ENCODE results near the gene CHST12.
"Not testable (repeated sequence)": the region's sequence is repeated elsewhere in the genome, so short reads cannot be mapped to it uniquely, and the experiment has no call there.

The CHST12 gene

DNA sequence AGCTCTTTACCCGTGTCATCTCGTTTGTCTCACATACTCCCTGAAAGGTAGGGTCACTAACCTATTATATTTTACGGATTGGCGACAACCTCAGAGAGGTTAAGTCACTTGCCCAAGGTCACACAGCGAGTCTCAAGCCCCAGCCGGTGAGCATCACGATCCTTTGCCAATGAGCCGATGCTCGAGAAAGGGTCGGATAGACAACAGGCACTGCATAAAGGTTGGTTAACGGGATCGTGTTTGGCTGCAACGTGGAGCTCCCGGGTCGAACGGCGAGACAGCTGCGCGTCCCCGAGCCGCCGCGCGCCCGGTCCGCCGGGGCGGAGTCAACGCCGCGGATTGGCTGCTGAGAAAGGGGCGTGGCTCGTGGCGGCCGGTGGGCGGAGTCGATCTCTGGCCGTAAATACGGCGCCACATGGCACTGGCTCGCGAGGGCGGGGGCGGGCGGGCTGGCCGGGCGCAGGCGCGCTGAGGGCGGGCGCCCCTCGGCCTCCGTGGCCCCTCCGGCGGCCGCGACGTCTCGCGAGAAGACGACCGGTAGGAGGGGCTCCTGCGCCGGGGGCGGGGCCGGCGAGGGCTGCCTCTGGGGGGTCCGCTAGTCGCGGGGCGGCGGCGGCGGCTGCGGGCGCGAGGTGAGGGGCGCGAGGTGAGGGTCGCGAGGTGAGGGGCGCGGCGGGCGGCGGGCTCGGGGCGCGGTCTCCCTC lies at the start of gene CHST12:
TSS of gene CHST12 (plus strand) at position 598 of the 704 bp plus-strand sequence. CDS start 29,029 bp downstream, outside the sequence.
- peak; percentile 90 to 92 for DNase-seq

DNA sequence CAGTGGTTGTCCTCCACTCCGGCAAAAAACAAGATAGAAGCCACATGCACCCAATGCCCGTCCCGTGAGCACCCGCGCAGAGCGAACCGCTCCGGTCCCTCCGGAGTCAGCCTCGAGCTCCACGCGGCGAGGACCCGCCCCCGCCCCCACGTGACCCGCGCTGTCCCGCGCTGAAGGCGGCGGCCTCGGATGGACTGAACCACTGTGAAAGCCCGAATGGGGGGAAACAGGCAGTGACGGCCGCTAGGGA lies 49.5 kb upstream of the CHST12 start:
- DNase-seq: peak; percentile 89 to 90

DNA sequence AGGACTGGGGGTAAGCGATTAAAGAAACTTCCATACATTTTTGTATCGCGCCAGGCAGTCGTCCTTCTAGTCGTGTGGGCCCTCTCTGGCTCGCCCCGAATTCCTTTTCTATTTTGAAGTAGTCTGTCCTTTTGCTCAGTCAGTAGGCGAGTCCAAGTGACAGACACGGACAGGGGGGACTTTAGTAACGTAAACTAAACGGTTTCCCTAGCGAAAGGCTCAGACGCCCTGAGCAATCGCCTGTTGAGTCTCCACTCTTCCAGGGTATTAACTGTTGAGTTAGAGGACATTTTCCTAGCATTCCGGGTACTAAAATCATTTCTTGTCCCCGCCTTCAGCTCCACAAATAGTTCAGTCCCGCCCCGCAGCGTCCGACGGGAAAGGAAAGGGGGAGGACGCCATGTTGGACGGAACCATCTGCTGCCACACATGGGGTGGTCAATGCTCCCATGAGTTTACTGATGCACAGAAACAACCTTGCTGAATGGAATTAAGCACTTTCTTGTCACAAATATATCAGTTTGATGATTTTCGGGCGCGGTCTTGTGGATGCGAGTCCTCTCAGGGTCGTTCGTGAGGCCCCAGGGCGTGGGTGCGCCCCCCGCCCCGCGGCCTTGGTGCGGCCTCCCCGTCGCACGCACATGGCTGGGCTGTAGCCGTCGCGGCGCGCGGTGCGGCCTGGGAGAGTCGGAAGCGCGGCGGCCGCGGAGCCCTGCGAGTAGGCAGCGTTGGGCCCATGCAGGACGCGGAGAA lies 49.0 kb upstream of the CHST12 start, which contains the start of gene EIF3B:
TSS of gene EIF3B (plus strand) at position 642 of the 753 bp plus-strand sequence. CDS start at position 737, 95 bp downstream.
- DNase-seq: peak; percentile 82 to 85

DNA sequence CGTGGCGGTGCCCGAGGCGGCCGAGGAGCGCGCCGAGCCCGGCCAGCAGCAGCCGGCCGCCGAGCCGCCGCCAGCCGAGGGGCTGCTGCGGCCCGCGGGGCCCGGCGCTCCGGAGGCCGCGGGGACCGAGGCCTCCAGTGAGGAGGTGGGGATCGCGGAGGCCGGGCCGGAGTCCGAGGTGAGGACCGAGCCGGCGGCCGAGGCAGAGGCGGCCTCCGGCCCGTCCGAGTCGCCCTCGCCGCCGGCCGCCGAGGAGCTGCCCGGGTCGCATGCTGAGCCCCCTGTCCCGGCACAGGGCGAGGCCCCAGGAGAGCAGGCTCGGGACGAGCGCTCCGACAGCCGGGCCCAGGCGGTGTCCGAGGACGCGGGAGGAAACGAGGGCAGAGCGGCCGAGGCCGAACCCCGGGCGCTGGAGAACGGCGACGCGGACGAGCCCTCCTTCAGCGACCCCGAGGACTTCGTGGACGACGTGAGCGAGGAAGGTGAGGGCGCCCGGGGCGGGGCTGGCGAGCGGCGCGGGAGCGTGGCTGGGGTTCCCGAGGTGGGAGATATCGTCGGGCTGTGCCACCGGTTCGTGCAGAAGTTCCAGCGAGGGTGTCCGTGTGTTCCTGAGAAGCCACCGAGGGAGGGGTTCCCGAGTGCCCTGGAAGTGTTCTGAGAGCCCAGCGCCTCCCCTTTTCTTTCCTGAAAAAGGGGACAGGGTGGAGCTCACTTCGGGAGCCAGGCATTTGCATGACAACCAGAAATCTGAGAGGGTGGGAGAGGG lies 48.3 kb upstream of the CHST12 start:
- peak in 1 of 2 experiments; percentile 39 for DNase-seq

DNA sequence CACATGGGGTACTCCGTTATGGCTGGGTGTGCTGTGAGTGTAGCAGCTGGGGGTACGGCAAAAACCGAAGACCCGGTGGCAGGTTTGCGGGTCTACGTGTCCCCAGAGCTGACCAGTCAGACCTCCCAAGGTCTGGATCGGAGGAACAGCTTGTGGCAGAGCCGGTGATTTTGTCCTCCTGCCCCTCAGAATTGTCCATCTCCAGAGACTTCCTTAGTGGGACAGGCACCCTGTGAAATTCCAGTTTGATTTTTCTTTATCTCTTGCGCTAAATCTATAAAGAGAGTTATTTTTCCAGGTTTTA lies 47.8 kb upstream of the CHST12 start:
- DNase-seq: no peak

DNA sequence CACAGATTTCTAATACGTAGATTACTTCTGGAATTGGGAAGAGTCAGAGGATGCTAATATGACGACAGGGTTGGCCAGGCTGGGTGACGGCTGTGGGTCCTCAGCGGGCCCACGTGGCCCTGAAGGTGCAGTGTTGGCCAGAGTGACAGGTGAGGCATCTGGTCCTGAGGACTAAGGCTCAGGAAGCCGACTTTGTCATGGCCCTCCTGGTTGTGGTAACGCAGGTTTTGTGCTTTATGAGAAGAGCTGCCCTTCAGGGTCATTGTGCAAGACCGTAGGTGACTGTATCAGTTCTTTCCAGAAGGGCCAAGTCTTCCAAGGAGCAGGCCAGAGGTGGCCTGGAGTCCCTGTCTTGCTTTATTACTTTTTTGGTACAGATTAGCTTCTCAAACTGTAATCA lies 46.2 kb upstream of the CHST12 start:
- DNase-seq: no peak

DNA sequence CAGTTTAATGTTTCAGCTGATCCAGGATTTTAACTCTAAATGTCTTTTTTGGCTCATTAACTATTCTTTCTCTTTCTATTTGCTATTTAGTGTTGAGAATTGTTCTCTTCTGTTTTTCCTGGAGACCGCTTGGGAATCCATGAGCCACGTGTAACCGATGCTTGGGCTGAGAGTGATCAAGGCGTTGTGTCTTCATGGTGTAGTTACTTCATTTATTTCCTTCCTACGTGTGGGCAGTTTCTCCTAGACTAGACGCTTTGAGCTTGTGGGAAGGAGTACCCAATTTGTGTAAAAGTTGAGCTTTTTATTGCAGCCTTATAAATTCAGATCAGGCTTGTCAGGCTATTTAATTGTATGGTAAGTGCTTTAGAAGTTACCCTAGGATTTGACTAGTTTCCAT lies 45.8 kb upstream of the CHST12 start:
- no peak for DNase-seq

DNA sequence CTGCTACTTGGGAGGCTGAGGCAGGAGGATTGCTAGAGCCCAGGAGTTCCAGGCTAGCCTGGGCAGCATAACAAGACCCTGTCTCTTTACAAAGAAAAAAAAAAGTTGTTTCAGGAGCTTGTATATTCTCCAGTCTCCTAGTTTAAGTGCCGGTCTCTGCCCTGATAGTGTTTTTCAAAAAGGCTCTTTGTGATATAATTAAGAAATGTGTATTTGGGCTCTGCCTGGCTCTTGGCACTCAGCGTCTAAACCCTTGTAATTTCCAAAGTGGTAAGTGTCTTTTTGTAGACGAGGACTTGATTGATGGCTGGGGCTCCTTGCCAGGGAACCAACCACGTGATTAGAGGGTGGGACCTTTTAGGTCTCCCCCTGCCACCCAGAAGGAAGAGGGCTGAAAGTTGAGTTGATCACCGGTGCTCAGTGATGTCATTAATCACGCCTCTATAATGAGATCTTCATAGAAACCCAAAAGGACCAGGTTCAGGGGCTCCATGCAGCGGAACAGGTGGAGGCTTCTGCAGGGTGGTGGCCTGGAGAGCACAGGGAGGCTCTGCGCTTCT lies 44.4 kb upstream of the CHST12 start:
- DNase-seq: no peak

DNA sequence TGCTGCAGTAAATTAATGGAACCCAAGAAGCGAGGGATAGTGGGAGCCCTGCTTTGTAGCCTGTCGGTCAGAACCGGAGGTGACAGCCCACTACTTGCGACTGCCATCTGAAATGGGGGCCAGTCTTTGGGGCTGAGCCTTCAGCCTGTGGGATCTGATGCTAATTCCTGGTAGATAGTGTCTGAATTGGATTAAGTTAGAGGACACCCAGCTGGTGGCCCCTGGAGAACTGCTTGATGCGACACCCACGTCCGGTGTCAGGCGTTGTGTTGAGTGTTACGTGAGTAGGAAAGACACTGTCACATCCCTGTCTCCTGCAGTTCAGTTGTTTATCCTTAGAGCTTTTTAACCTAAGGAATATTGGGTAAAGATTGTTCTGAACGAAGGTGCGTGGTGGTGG lies 43.8 kb upstream of the CHST12 start:
- no peak for DNase-seq

DNA sequence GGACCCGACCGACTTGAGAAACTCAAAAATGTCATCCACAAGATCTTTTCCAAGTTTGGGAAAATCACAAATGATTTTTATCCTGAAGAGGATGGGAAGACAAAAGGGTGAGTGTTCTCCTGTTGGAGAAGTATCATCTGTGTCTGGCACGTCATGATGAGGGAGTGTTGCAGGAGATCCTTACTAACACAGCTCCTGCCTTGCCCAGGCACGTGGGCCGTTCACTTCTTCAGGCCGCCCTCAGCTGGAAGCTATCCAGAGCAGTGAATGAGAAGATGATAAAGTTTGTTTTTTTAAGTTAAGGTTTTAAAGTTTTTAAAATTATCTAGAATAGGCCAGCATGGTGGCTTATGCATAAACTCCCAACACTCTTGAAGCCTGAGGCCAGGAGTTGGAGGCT lies 42.6 kb upstream of the CHST12 start:
- DNase-seq: no peak

DNA sequence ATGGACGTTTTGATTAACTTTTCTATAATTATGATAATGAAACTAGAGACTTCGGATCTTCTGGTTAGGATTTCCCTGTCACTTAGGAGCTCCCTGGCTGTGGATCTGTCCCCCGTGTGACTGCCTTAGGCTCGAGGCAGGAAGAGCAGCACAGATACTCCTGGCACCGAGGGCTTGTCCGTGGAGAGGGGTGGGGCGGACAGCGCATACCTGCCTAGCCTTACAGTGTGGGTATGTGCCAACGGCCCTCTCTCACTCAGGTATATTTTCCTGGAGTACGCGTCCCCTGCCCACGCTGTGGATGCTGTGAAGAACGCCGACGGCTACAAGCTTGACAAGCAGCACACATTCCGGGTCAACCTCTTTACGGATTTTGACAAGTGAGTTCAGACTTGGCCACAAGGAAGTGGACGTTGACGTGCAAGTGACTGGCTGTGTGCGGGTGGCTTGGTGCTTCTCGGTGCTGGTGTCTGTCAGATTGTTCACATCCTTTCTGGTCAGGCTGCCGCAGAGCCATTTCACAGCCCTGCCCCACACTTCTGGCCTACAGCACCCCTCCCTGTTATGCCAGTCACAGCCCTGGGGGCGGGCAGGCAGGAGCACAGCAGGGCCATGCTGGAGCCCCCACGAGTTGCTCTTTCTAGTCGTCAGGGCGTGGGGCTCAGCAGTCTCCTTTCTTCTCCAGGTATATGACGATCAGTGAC lies 40.9 kb upstream of the CHST12 start:
- DNase-seq: no peak

DNA sequence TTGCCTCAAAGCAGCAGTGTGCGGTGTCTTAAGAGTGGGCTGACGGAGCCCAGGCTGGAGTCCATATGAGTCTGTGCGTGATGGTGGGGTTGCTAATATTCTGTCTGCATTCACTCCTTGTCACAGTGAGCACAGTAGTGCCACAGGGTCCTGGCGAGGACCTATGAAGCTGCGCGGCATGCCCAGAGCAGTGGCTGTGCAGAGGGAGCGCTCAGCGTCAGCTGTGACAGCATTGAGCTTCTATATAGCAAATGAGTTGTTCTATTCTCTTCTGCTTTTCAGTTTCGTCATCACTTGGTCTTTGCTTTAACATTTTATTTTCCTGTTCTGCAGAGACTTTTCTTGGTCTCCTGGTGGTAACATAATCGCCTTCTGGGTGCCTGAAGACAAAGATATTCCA lies 34.3 kb upstream of the CHST12 start:
- no peak for DNase-seq

DNA sequence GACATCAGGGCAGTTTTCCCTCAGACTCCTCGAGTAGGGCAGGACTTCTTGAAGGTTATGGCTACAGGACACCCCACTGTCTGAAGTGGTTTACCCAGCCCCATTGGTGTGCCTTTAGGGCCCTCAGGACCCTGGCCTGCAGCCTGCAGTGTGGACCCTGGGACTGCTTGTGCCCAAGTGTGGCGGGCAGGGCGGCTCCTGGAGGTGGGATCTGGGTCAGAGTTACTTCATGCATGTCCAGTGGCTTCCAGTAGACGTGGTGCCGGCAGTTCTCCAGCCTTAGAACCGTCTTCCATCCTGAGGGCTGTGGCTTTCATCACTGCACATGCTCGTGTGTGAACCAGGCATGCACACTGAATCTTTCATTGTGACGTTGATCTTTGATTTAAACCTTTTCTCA lies 32.1 kb upstream of the CHST12 start:
- no peak for DNase-seq

DNA sequence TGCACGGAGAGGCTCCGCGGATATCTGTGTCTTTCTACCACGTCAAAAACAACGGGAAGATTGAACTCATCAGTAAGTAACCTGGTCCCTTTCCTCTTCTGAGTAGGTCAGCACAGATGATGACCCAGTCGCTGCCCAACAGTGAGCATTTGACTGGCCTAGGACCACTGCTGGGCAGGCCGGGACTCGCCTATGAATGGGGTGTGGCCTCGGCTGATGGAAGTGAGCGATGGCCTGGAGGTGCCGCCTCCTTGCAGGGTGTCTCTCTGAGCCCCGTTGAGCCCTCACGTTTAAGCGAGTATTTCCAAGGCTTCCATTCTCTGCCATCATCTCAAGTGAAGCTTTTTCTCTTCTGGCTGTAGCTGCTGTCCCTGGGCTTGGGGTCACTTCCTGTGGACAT lies 30.7 kb upstream of the CHST12 start:
- DNase-seq: no peak

DNA sequence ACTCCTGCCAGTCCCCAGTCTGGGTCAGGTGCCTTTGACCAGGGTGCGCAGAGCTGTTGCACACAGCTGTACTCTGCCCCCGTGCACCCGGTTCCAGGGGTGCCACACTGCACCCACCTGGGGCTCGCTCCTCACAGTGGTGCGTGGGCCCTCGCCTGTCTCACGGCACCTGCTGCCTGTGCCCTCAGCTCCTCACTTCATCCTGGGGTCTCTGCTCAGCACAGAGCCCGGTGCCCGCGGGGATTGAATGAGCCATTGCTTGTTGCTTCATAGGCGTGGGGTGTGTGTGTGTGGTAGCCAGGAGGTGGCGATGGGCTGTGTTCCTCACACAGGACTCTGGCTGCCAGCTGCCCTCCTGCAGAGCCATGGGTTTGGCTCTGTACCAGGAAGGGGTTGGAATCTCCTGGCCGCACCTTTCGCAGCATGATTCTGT lies 30.3 kb upstream of the CHST12 start:
- DNase-seq: no peak

DNA sequence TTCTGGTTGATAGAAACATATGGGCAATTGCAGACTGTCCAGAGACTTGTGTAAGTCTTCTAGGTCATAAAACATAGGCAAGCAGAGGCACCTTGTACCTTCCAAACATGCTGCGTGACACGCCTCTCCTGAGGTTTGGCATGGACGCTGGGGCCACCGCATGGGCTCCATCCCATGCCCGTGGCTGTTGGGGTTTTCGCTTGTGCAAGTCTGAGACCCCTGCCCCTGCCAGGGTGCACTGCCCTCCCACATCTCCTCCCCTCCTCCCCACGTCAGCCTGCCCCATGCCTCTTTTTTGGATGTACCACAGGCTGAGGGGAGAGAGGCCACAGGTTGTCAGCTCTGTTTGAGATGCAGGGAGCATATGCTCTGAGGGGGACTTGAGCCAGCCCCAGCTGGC lies 29.8 kb upstream of the CHST12 start:
- DNase-seq: no peak

DNA sequence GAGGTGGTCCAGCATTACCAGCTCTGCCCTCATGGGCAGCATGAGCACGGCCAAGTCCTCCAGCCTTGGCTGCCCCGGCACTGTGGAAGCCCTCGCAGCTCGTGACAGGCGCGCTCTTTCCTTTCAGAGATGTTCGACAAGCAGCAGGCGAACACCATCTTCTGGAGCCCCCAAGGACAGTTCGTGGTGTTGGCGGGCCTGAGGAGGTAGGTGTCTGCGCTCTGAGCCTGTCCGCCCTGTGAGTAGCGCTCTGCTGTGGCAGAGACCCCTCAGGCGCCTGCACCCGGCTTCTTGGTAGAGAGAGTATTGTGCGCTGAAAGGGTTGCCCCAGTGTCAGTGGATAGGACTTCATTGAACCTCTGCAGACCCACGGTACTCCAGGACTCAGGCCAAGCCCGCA lies 29.0 kb upstream of the CHST12 start:
- DNase-seq: no peak

DNA sequence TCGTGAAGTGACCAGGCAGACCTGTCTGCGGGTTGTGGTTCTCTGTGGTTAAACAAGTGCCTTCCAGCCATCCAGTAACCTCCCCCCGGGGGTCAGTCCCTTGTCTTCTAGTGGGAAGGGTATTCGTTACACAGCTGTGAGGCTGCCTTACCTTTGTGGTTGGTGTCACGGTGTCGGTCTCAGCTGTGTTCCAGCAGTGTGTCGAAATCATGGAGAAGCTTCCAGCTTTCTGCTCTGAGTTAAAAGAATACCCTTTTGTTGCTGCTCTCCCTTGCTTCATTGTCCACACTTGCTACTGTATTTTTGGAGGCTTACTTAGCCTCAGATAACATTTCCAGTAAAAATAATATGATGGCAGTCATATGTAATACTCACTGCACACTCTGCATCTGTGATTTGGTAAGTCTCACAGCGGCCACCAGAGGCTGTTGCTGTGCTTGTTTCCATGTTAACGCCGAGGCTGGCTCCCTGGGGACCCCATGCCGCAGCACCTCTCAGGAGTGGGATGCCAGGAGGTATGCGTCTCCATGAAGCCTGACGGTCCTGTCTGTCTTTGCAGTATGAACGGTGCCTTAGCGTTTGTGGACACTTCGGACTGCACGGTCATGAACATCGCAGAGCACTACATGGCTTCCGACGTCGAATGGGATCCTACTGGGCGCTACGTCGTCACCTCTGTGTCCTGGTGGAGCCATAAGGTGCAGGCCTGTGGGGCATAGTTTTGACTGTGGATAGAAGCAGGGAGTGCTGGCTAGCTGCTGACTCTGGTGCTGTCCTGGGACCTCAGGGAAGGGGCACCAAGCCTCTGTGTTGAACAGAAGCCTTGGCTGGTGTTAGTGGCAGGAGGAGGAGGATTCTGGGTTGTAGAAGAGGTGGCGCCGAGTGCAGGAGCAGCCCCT lies 28.3 kb upstream of the CHST12 start:
- DNase-seq: no peak

DNA sequence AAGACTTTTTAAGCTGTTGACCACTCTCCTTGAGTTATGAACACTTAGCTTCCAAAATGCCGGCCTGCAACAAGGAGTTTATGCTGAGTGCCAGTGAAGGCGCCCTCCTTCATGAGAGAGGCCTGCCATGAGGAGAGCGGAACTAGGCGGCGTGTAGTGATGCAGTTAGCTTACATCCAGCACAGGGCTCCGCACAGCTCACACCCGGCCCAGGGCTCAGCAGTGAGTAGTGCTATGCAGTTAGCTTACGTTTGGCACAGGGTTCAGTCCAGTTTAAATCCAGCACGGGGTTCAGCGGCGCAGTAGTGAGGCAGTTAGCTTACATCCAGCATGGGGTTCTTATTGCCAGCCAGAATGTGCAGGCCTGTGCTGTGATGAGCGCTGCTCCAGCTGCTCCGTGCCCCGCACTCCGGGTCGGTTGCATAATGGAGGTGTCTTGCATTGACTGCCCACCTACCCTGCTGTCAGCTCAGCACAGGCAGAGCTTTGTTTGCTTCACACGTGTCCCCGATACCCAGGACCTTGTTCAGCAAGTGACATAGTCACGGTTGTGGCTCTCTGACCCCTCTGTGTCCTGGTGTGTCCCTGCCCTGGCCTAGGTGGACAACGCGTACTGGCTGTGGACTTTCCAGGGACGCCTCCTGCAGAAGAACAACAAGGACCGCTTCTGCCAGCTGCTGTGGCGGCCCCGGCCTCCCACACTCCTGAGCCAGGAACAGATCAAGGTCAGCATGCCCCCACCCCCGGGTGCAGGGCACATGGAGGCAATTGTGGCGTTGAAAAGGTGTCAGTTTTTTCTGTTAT lies 26.9 kb upstream of the CHST12 start:
- no peak for DNase-seq

DNA sequence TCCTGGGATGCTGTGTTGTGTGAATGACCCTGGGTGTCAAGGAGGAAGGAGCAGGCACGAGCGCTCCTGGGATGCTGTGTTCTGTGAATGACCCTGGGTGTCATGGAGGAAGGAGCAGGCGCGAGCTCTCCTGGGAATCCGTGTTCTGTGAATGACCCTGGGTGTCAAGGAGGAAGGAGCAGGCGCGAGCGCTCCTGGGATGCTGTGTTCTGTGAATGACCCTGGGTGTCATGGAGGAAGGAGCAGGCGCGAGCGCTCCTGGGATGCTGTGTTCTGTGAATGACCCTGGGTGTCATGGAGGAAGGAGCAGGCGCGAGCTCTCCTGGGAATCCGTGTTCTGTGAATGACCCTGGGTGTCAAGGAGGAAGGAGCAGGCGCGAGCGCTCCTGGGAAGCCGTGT lies 25.9 kb upstream of the CHST12 start:
- not testable (repeated sequence) for DNase-seq

DNA sequence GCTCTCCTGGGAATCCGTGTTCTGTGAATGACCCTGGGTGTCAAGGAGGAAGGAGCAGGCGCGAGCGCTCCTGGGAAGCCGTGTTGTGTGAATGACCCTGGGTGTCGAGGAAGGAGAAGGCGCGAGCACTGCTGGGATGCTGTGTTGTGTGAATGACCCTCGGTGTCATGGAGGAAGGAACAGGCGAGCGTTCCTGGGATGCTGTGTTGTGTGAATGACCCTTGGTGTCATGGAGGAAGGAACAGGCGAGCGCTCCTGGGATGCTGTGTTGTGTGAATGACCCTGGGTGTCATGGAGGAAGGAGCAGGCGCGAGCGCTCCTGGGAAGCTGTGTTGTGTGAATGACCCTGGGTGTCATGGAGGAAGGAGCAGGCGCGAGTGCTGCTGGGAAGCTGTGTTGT lies 25.3 kb upstream of the CHST12 start:
- not testable (repeated sequence) for DNase-seq
